GM15510 (cell line): ENCODE data around the gene MPP3.

Experiments
- POLR2A ChIP-seq: IDR thresholded peaks from 3 replicates; pipeline ENCODE4 v1.6.1; 2011; ENCODE audit warnings: borderline replicate concordance; ENCODE audit not compliant: insufficient read length; ENCODE audit errors: extremely low read depth

The MPP3 gene

DNA sequence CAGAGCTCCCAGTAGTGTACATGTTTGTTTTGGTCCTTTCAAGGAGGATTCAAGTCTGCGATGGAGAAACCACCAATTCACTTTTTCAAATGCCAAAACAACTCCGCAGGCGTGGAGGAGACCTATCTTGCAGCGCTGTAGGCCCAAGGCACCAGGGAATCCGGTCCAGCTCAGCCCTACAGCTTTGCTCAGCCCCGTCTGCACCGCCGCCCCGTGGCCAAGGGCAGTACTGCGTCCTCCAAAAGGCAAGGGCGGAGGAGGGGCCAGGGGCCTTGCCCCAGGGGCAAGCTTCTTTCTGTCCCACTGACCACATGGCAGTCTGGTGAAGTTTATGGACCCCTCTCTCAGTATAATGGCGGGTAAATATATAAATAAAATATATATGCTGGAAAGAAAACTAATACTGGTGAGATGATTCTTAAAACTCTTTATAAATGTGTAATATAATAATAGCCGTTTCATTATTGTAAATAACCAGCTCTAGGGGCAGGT lies 13.3 kb upstream of the MPP3 start:
- TF ChIP-seq POLR2A, result no peak

DNA sequence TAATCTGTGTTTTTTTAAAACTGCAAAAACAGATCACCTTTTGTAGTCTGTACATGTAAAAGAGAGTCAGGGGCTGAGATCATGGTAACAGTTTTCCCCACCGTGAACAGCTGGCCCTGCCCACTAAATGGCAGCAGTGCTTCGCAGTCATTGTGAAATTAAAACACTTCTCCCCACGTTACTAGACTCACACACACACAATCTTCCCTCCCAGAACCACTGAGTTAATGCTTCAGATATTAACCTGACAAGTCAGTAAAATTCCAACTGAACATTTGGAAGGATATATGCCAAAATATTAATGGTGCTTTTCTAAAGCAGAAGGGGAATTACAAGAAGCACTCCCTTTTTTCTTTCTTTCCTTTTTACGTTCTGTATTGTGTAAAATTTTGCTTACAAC lies 12.8 kb upstream of the MPP3 start:
- TF ChIP-seq POLR2A, result no peak

GRCh38 chr17:43844241-43844640 lies 11.3 kb upstream of the MPP3 start:
- TF ChIP-seq POLR2A, result no peak

DNA sequence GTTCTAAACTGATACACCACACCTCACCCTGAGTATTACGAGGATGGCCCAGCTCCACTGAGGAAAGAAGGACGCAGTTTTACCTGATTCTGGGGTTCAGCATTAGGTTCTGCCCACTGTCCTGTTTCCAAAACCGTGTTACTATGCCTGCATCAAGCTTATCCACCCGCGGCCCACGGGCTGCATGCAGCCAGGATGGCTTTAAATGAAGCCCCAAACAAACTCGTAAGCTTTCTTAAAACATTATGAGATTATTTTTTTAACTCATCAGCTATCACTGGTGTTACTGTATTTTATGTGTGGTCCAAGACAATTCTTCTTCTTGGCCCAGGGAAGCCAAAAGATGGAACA lies 10.0 kb upstream of the MPP3 start:
- TF ChIP-seq POLR2A, result no peak

GRCh38 chr17:43841282-43841681 lies 8.3 kb upstream of the MPP3 start:
- no peak for TF ChIP-seq POLR2A

- no peak for TF ChIP-seq POLR2A
Measured at GRCh38 chr17:43840814-43841213, 7.9 kb upstream of the MPP3 start.

GRCh38 chr17:43839670-43840108 lies 6.7 kb upstream of the MPP3 start:
- no peak for TF ChIP-seq POLR2A

GRCh38 chr17:43834106-43834505 lies 1.2 kb upstream of the MPP3 start:
- TF ChIP-seq POLR2A, result no peak

DNA sequence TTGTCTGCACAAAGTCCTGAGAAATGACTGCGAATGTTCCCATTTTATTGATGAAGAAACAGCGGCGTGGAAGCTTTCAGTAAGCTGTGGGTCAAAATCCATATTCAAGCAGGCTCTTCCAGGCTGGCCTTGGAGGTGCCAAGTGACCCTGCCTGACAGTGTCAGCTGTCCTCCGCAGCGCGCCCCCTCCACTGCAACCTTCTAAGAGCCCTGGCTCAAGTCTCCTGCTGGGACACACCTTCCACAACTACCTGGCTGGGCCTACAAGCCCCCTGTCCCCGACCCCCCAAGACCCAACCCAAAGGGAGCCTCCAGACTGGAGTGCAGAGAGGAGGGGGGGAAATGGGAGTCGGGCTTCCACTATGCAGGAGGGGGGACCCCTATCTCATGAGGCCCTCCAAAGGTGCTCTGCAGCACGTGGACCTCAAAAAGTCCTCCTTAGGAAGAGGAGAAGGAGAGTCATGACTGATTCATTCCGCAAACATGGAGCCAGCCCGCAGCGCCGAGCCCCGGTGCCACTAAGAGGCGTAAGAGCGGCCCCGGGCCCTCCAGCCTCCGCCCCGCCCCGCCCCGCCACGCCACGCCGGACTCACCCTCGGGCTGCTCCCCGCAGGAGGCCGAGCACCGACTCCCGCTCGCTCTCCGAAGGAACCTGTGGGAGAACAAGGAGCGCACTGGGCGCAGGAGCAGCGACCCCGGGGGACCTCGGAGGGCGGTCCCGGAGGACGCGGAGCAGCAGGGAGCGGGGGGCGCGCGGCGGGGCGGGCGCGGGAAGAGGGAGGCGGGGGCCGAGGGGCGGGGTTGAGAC lies 574 bp downstream of the MPP3 start:
- no peak for TF ChIP-seq POLR2A

DNA sequence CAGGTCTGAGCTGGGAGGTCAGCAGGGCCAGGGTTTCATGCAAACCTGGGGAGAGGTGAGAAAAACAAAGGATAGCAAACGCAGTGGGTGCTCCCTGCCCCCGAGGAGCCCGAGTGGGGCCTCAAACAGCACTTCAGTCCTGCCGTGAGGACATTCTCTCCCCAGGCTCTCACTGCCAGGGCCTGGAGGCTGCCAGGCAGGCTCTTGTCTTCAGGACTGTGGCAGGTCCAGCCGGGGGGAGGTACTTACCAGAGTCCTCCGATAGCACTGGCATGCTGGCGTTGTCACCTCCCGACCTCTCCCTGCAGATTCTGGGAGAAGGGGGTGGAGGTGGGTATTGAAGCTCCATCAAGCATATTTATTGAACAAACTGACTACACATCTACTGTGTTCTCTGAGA lies 1.3 kb downstream of the MPP3 start:
- TF ChIP-seq POLR2A, result no peak

DNA sequence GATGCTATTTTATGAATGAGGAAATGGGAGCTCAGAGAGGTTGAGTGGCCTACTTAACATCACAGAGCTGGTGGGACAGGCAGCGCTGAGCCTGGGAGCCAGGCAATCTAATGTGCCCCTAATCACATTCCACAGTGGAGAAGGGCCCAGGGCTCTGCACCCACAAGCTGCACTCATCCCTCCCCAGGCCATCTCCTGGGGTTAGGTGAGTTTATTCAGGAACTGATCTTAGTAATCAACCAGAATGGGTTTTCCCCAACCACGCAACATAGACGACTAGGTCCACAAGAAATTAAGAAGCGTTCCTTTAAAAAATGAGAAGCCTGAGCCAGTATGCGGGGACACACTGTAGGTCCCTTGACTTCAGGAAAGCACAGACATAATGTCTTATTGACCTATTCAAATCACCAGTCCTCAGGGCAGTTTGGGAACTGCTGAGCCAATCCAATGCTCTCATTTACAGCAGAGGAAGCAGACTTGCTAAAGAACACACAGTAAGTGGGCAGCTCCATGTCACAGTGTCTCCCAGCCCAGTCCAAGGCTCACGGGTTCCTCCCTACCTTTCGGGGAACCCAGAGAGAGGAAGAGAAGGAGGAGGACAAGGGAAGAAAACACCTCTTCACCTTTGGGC lies 2.3 kb downstream of the MPP3 start:
- TF ChIP-seq POLR2A, result no peak

GRCh38 chr17:43829738-43830137 lies 3.2 kb downstream of the MPP3 start:
- no peak for TF ChIP-seq POLR2A

DNA sequence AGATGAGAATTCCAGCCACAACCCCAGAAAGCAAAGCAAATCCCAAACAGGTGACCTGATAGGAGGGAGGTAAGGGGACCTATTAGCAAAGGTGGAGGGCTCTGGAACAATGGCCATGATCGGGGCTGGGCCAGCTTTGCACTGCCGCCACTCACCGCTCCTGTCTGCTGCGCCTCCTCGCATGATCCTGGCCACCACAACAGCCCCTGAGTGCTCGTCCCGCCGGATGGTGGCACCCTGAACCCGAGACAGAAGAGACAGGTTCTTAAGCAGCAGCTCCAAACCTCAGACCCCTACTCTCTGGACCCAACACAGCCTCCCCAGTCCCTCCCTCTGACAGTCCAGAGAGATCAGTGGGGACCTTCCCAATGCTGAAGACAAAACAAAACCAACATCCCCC lies 5.3 kb downstream of the MPP3 start:
- TF ChIP-seq POLR2A, result no peak

DNA sequence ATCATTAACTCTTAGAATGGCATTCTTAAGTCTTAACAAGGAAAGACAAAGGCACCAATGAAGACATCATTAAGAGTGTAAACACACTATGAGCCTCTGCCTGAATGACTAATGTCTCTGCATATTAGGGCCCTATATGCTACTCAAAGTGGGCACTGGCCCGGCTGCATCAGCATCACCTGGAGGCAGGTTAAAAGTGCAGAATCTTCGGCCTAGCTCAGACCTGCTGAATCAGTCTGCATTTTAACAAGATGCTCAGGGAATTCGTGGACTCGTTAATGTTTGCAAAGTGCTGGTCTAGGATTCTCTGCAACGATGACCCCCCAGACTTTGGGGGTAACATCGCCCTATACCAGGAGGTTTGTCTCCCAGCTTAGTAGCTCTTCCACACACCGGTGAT lies 6.7 kb downstream of the MPP3 start:
- TF ChIP-seq POLR2A, result no peak

DNA sequence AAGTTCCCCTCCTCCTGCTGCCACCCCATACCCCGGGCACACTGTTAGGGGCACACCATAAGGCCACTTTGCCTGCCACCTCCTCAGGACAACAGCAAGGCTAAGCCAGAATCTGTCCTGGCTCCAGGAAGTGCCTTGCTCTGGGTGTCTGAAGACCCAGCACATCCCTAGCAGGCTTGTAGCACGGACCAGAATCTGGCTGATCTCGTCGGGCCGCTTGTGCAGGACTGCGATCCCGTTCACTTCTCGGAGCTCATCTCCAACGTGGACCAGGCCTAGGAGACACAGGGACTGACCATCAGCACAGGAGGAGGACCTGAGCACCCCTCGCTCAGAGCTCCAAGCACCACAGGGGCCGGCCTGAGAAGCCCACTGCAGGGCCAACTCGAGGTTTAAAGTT lies 7.4 kb downstream of the MPP3 start:
- no peak for TF ChIP-seq POLR2A
